H9 (cell line): ENCODE data around the gene PNPLA7. TPM values are rescaled to one million over a fixed set of nuclear protein-coding genes. Genes with fewer than 3 reads are reported as not detected.

ENCODE experiments used
- DNase-seq: peaks from one replicate; pipeline ENCODE4 v3.0.0-alpha.2; 2017
- H2AFZ ChIP-seq: one replicate; pipeline ENCODE4 v1.6.1; 2013; ENCODE audit warnings: mild to moderate bottlenecking, low read length, control low read depth, moderate library complexity
- H2AK5ac ChIP-seq: 2 replicates; pipeline ENCODE4 v1.6.1; 2013; ENCODE audit warnings: low read length, control low read depth, mixed read lengths; ENCODE audit not compliant: insufficient read length
- H2BK120ac ChIP-seq: one replicate; pipeline ENCODE4 v1.6.1; 2013; ENCODE audit warnings: low read depth, mild to moderate bottlenecking, low read length, control low read depth, inconsistent platforms; ENCODE audit not compliant: poor library complexity, severe bottlenecking
- H2BK12ac ChIP-seq: 2 replicates; pipeline ENCODE4 v1.6.1; 2013; ENCODE audit warnings: low read length, control low read depth, mixed read lengths, low read depth; ENCODE audit not compliant: insufficient read length
- H2BK15ac ChIP-seq: 2 replicates; pipeline ENCODE4 v1.6.1; 2013; ENCODE audit warnings: low read depth, low read length, control low read depth
- H2BK20ac ChIP-seq: one replicate; pipeline ENCODE4 v1.6.1; 2013; ENCODE audit warnings: low read depth, mild to moderate bottlenecking, low read length, control low read depth, inconsistent platforms; ENCODE audit not compliant: poor library complexity, severe bottlenecking
- H2BK5ac ChIP-seq: 2 replicates; pipeline ENCODE4 v1.6.1; 2013; ENCODE audit warnings: low read length, control low read depth, mixed read lengths; ENCODE audit not compliant: insufficient read length
- H3K14ac ChIP-seq: 2 replicates; pipeline ENCODE4 v1.6.1; 2013; ENCODE audit warnings: low read length, control low read depth; ENCODE audit not compliant: insufficient read depth
- H3K18ac ChIP-seq: 2 replicates; pipeline ENCODE4 v1.6.1; 2013; ENCODE audit warnings: low read depth, mild to moderate bottlenecking, mixed read lengths, low read length, control low read depth; ENCODE audit not compliant: insufficient read length
- H3K23ac ChIP-seq: 2 replicates; pipeline ENCODE4 v1.6.1; 2013; ENCODE audit warnings: low read length, control low read depth, mixed read lengths, low read depth; ENCODE audit not compliant: insufficient read length
- H3K23me2 ChIP-seq: 2 replicates; pipeline ENCODE4 v1.6.1; 2013; ENCODE audit warnings: low read depth, mild to moderate bottlenecking, mixed read lengths, low read length, control low read depth; ENCODE audit not compliant: insufficient read length, poor library complexity, severe bottlenecking
- H3K27ac ChIP-seq: 2 replicates; pipeline ENCODE4 v1.5.1; 2013; ENCODE audit warnings: low read length, control low read depth, mixed read lengths, low read depth; ENCODE audit not compliant: insufficient read length
- H3K27me3 ChIP-seq: 2 replicates; pipeline ENCODE4 v1.6.1; 2013; ENCODE audit warnings: low read length, control low read depth, inconsistent platforms; ENCODE audit not compliant: insufficient read depth
- H3K4ac ChIP-seq: 2 replicates; pipeline ENCODE4 v1.6.1; 2013; ENCODE audit warnings: low read depth, mild to moderate bottlenecking, control low read depth, inconsistent platforms, low read length, moderate library complexity
- H3K4me1 ChIP-seq: 2 replicates; pipeline ENCODE4 v1.6.1; 2013; ENCODE audit warnings: low read length, control low read depth, inconsistent platforms; ENCODE audit not compliant: insufficient read depth
- H3K4me2 ChIP-seq: 2 replicates; pipeline ENCODE4 v1.6.1; 2013; ENCODE audit warnings: low read length, control low read depth, mixed read lengths; ENCODE audit not compliant: insufficient read length, insufficient read depth
- H3K56ac ChIP-seq: 2 replicates; pipeline ENCODE4 v1.6.1; 2013; ENCODE audit warnings: low read depth, mild to moderate bottlenecking, mixed read lengths, low read length, control low read depth; ENCODE audit not compliant: insufficient read length
- H3K79me1 ChIP-seq: 2 replicates; pipeline ENCODE4 v1.6.1; 2013; ENCODE audit warnings: low read depth, mild to moderate bottlenecking, moderate library complexity, low read length, control low read depth, inconsistent platforms; ENCODE audit not compliant: insufficient read depth, poor library complexity, severe bottlenecking
- H3K79me2 ChIP-seq: 2 replicates; pipeline ENCODE4 v1.6.1; 2013; ENCODE audit warnings: low read length, control low read depth, inconsistent platforms; ENCODE audit not compliant: insufficient read depth
- H3K9ac ChIP-seq: 2 replicates; pipeline ENCODE4 v1.6.1; 2013; ENCODE audit warnings: low read length, control low read depth, mixed read lengths; ENCODE audit not compliant: insufficient read length; ENCODE audit errors: extremely low read depth
- H3K9me3 ChIP-seq: one replicate; pipeline ENCODE4 v1.6.1; 2013; ENCODE audit warnings: low read depth, low read length, inconsistent platforms; ENCODE audit not compliant: control insufficient read depth
- H3T11ph ChIP-seq: one replicate; pipeline ENCODE4 v1.6.1; 2013; ENCODE audit warnings: mild to moderate bottlenecking, low read length, control low read depth, inconsistent platforms
- H4K20me1 ChIP-seq: one replicate; pipeline ENCODE4 v1.6.1; 2013; ENCODE audit not compliant: control insufficient read depth, insufficient read length, insufficient read depth
- H4K5ac ChIP-seq: 2 replicates; pipeline ENCODE4 v1.6.1; 2013; ENCODE audit warnings: low read depth, mild to moderate bottlenecking, mixed read lengths, low read length, control low read depth; ENCODE audit not compliant: insufficient read length
- H4K8ac ChIP-seq: replicated peaks from 2 replicates; pipeline ENCODE4 v1.6.1; 2013; ENCODE audit warnings: low read length, control low read depth, mixed read lengths, low read depth; ENCODE audit not compliant: insufficient read length
- H4K91ac ChIP-seq: 2 replicates; pipeline ENCODE4 v1.6.1; 2013; ENCODE audit warnings: low read depth, mild to moderate bottlenecking, moderate library complexity, mixed read lengths, low read length, control low read depth; ENCODE audit not compliant: insufficient read length
- H3K27ac Mint-ChIP-seq, 3 experiments: 2 replicates in 2 of 3; 3 replicates in 1 of 3; pipeline ENCODE4 v1.8.0; 2020 to 2021; ENCODE audit warnings: mixed read lengths in 3 of 3, mild to moderate bottlenecking in 1 of 3, moderate library complexity in 1 of 3
- H3K27me3 Mint-ChIP-seq: 2 replicates; pipeline ENCODE4 v1.8.0; 2021; ENCODE audit warnings: low read depth, mild to moderate bottlenecking, moderate library complexity, mixed read lengths
- H3K36me3 Mint-ChIP-seq, 3 experiments: 2 replicates in 2 of 3; 3 replicates in 1 of 3; pipeline ENCODE4 v1.8.0; 2020 to 2021; ENCODE audit warnings: low read depth in 3 of 3, mixed read lengths in 3 of 3; ENCODE audit not compliant: insufficient read depth in 1 of 3
- H3K4me1 Mint-ChIP-seq, 2 experiments: 2 replicates each; pipeline ENCODE4 v1.8.0; 2020; ENCODE audit warnings: mixed read lengths in 2 of 2
- H3K4me3 Mint-ChIP-seq, 2 experiments: 2 replicates in 1 of 2; 3 replicates in 1 of 2; pipeline ENCODE4 v1.8.0; 2020 to 2021; ENCODE audit warnings: mild to moderate bottlenecking in 2 of 2, mixed read lengths in 2 of 2, moderate library complexity in 1 of 2
- H3K9me3 Mint-ChIP-seq, 2 experiments: 2 replicates in 1 of 2; 3 replicates in 1 of 2; pipeline ENCODE4 v1.8.0; 2020; ENCODE audit warnings: mild to moderate bottlenecking in 2 of 2, mixed read lengths in 2 of 2, moderate library complexity in 1 of 2
- WGBS: extraction: QIAGEN DNeasy Blood & Tissue Kit; methylation state at CpG from one replicate; pipeline ENCODE4 v1.1.7; 2013; ENCODE audit warnings: missing lambda C conversion rate, low lambda C conversion rate, mixed read lengths; ENCODE audit not compliant: insufficient read length; ENCODE audit errors: extremely low coverage; 5-methylcytosine and 5-hydroxymethylcytosine counted together
- total RNA-seq: library from RNA; stranded (reverse); gene quantifications from 2 replicates; pipeline ENCODE4 v1.2.1, GENCODE V29; 2021
- TF ChIP-seq, protein P1 (sequence below): fragments of 200-600 bp; sonication (generic); conservative IDR thresholded peaks from 3 replicates; pipeline ENCODE4 v1.8.0; 2021; ENCODE audit warnings: antibody characterized with exemption, mild to moderate bottlenecking

Gene PNPLA7
- total RNA-seq, 1 experiment from 2014 or later: 1.8 TPM

DNA sequence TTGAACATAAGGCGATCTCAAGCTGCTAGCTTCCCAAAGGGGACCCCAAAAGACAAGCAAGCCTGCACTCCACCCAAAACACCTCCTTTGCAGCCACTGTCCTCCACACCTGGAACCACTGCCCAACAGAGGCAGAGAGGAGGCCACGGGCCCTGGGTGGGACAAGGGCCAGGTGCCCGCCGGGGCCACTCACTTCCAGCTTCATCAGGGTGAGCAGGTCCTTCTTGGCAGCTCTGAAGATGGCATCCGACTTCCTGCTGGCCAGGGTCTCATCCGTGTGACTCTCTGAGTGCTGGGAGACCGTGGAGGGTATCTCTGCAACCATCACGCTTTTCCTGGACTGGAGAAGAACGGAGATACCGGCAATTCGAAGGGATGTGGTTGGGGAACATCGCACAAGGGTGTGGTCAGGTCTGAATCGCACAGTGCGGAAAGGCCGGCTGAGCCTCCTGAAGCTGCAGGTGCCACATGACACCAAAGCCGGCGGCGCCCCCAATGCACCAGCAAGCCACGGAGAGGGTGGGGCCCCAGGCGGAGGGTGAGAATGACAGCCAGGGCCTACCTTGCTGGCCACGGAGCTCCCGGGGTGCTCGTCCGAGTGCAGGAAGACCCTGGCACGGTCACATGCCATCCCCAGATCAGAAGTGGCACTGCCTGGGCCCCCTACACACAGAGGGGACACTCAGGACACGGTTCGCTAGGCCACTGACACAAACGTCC lies 44.6 kb downstream of the PNPLA7 start:
- H3K79me2 ChIP-seq: no peaks in the 10 kb centered on the region
- H2AFZ ChIP-seq: no peak overlapping the region
- Mint-ChIP-seq H3K4me1 (no peaks in the 10 kb centered on the region), H3K27me3 (peaks cover 25% of the 10 kb centered on the region), H3K4me3 (no peak overlapping the region), H3K36me3 (peaks cover 4 to 16% (median 16%) of the 10 kb centered on the region in 3 experiments), H3K9me3 (peaks cover 28 to 78% of the 10 kb centered on the region in 2 experiments), H3K27ac (no peak overlapping the region)
- H3K9ac ChIP-seq: no peak overlapping the region
- H2BK15ac ChIP-seq: no peak overlapping the region
- H3K4ac ChIP-seq: no peak overlapping the region
- no peak overlapping the region for H2BK5ac ChIP-seq
- H3K27ac ChIP-seq: no peak overlapping the region
- no peak overlapping the region for H2BK12ac ChIP-seq
- no peak overlapping the region for H4K5ac ChIP-seq
- no peaks in the 10 kb centered on the region for H3K9me3 ChIP-seq
- H3T11ph ChIP-seq: no peak overlapping the region
- WGBS: no CpG with 5 or more reads among the region's 28 CpGs
- H4K8ac ChIP-seq: no peak overlapping the region
- H3K56ac ChIP-seq: no peak overlapping the region
- no peak overlapping the region for H2AK5ac ChIP-seq
- no peak overlapping the region for H3K23ac ChIP-seq
- no peaks in the 10 kb centered on the region for H3K79me1 ChIP-seq
- no peaks in the 10 kb centered on the region for H4K20me1 ChIP-seq
- no peaks in the 10 kb centered on the region for H3K4me1 ChIP-seq
- no peak overlapping the region for H3K4me2 ChIP-seq
- H2BK20ac ChIP-seq: no peak overlapping the region
- no peaks in the 10 kb centered on the region for H3K23me2 ChIP-seq
- no peak for DNase-seq
- no peak overlapping the region for H4K91ac ChIP-seq
- TF ChIP-seq, protein P1, sequence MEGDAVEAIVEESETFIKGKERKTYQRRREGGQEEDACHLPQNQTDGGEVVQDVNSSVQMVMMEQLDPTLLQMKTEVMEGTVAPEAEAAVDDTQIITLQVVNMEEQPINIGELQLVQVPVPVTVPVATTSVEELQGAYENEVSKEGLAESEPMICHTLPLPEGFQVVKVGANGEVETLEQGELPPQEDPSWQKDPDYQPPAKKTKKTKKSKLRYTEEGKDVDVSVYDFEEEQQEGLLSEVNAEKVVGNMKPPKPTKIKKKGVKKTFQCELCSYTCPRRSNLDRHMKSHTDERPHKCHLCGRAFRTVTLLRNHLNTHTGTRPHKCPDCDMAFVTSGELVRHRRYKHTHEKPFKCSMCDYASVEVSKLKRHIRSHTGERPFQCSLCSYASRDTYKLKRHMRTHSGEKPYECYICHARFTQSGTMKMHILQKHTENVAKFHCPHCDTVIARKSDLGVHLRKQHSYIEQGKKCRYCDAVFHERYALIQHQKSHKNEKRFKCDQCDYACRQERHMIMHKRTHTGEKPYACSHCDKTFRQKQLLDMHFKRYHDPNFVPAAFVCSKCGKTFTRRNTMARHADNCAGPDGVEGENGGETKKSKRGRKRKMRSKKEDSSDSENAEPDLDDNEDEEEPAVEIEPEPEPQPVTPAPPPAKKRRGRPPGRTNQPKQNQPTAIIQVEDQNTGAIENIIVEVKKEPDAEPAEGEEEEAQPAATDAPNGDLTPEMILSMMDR: no peak
- no peak overlapping the region for H3K18ac ChIP-seq
- no peak overlapping the region for H2BK120ac ChIP-seq
- H3K27me3 ChIP-seq: no peaks in the 10 kb centered on the region
- H3K14ac ChIP-seq: no peak overlapping the region
